ENCODE results near the gene MARK3.
A peak's percentile ranks its signal among the peaks of the same experiment; 100 is the strongest.
"Not testable (repeated sequence)": the region's sequence is repeated elsewhere in the genome, so short reads cannot be mapped to it uniquely, and the experiment has no call there.

Gene MARK3

DNA sequence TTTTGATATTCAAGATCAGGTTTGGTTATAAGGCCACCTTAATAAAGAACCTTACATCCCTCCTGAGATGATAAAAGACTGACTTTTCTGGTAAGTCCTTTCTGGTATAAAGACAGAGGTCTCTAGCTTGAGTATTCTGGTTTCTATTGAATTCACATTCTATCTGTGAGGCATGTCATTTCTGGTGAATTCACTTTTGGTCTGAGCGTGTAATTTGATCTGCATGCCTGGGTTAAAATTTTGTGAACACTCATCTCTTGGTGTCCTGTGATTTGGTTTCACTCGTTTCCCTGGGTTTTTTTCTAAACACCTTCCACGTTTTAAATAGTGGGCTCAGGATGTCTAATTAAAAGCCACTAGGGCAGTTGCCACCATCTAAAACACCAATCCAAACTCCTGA lies 38.9 kb upstream of the MARK3 start:
- Histone ChIP-seq H3K27ac (no peak overlapping the region), H3K9me3 (no peaks in the 10 kb centered on the region), H3K9ac (no peak overlapping the region), H3K36me3 (peaks cover 39% of the 10 kb centered on the region), H3K4me3 (no peak overlapping the region), H3K4me2 (no peak overlapping the region), H4K20me1 (peaks cover 33% of the 10 kb centered on the region), H3K27me3 (no peaks in the 10 kb centered on the region), H3K4me1 (no peaks in the 10 kb centered on the region)
- no peak for TF ChIP-seq Cebpa-rat (IDR thresholded peaks at IDR 0.05)

- Histone ChIP-seq H3K9me3 (no peaks in the 10 kb centered on the region), H3K4me2 (no peak overlapping the region), H3K36me3 (peaks cover 30% of the 10 kb centered on the region), H3K4me1 (no peaks in the 10 kb centered on the region), H3K27ac (no peak overlapping the region), H3K4me3 (no peak overlapping the region), H3K27me3 (no peaks in the 10 kb centered on the region), H3K9ac (no peak overlapping the region), H4K20me1 (peaks cover 23% of the 10 kb centered on the region)
- TF ChIP-seq Cebpa-rat (IDR thresholded peaks at IDR 0.05), result no peak
These were observed 38.0 kb upstream of the MARK3 start for GRCh38 chr14:103347091-103347815.

- no peak for TF ChIP-seq Cebpa-rat (IDR thresholded peaks at IDR 0.05)
- no peaks in the 10 kb centered on the region for H3K4me1 ChIP-seq
- no peaks in the 10 kb centered on the region for H3K9me3 ChIP-seq
- H3K36me3 ChIP-seq, result peaks cover 21% of the 10 kb centered on the region
- no peak overlapping the region for H3K9ac ChIP-seq
- H3K4me2 ChIP-seq, result no peak overlapping the region
- H3K4me3 ChIP-seq, result no peak overlapping the region
- peaks cover 14% of the 10 kb centered on the region for H4K20me1 ChIP-seq
- no peaks in the 10 kb centered on the region for H3K27me3 ChIP-seq
- no peak overlapping the region for H3K27ac ChIP-seq
These were observed 37.1 kb upstream of the MARK3 start for GRCh38 chr14:103348154-103348553.

DNA sequence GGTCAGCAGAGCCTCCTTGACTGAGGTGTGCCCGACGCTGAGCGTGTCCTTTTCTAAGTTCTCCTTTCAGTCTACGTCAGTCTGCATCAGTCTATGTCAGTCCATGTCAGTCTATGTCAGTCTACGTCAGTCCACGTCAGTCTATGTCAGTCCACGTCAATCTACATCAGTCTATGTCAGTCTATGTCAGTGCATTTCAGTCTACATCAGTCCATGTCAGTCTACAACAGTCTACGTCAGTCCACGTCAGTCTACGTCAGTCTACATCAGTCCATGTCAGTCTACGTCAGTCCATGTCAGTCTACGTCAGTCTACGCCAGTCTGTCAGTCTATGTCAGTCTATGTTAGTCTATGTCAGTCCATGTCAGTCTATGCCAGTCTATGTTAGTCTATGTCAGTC lies 35.2 kb upstream of the MARK3 start:
- H3K4me3 ChIP-seq, result no peak overlapping the region

DNA sequence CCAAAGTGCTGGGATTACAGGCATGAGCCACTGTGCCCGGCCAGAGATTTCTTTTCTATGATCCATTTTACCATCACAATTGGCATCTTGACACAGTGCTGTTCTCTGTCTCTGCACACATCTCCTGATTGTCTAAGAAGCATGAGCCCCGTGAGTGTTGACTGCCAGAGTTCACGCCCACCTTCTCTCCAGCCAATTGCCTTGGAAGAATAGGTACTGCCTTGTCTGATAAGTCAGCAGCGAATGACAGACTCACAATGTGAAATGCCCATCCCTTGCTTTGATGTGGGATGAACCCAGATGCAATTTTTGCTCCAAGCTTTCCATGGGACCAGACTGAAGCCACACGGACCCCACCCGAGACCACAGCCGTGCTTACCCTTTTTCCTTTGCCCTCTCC lies 31.9 kb upstream of the MARK3 start:
- no peak overlapping the region for H3K4me2 ChIP-seq
- TF ChIP-seq Cebpa-rat (IDR thresholded peaks at IDR 0.05), result no peak
- H3K4me1 ChIP-seq, result no peaks in the 10 kb centered on the region

More for the DNA sequence above, 35.2 kb upstream of the MARK3 start:
- Histone ChIP-seq H3K36me3 (peaks cover 2% of the 10 kb centered on the region; the same call in 1 of the 2 replicates), H3K27ac (no peak overlapping the region), H3K27me3 (no peaks in the 10 kb centered on the region), H3K4me2 (no peak overlapping the region), H4K20me1 (no peaks in the 10 kb centered on the region), H3K9ac (no peak overlapping the region), H3K4me1 (no peaks in the 10 kb centered on the region), H3K9me3 (no peaks in the 10 kb centered on the region)
- TF ChIP-seq Cebpa-rat (IDR thresholded peaks at IDR 0.05), result no peak

GRCh38 chr14:103354141-103354540 lies 31.1 kb upstream of the MARK3 start:
- H3K4me1 ChIP-seq, result no peaks in the 10 kb centered on the region

More for the DNA sequence above, 31.9 kb upstream of the MARK3 start:
- no peaks in the 10 kb centered on the region for H3K9me3 ChIP-seq
- no peaks in the 10 kb centered on the region for H4K20me1 ChIP-seq
- no peak overlapping the region for H3K4me3 ChIP-seq
- no peak overlapping the region for H3K9ac ChIP-seq
- H3K36me3 ChIP-seq, result no peaks in the 10 kb centered on the region
- no peaks in the 10 kb centered on the region for H3K27me3 ChIP-seq
- no peak overlapping the region for H3K27ac ChIP-seq

DNA sequence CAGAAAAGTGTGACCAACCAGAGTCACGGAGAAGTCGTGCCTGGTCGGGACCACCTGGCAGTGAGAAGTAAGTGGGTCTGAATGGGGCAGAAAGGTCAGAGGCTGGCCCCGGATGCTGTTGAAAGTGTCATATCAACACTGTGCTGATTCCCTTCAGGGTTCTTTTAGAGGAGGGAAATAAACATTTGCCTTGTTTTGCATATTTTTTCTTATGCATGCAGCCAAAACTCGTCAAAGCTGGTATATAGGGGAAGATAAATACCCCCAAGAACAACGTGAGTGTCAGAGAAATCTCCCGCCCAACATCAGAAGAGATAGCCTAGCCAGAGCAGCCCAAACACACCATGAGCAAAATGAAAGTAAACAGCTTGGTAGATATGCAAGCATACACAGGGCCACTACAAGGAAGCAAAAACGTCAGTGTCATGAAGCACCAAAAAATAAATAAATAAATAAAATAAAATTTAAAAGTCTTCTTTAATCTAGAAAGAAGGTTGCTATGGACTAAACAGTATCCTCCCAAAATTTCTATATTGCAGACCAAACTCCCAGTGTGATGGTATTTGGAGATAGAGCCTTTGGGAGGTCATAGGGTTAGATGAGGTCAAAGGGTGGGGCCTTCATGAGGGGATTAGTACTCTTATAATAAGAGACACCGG lies 29.1 kb upstream of the MARK3 start:
- Histone ChIP-seq H3K27ac (no peak overlapping the region), H3K4me1 (no peaks in the 10 kb centered on the region), H3K36me3 (no peaks in the 10 kb centered on the region), H3K4me3 (no peak overlapping the region), H3K4me2 (no peak overlapping the region), H4K20me1 (no peaks in the 10 kb centered on the region), H3K9ac (no peak overlapping the region), H3K9me3 (peaks cover 15% of the 10 kb centered on the region), H3K27me3 (no peaks in the 10 kb centered on the region)
- no peak for TF ChIP-seq Cebpa-rat (IDR thresholded peaks at IDR 0.05)

More at GRCh38 chr14:103354141-103354540, 31.1 kb upstream of the MARK3 start:
- Histone ChIP-seq H3K9me3 (no peaks in the 10 kb centered on the region), H3K27ac (no peak overlapping the region), H4K20me1 (no peaks in the 10 kb centered on the region), H3K27me3 (no peaks in the 10 kb centered on the region), H3K4me3 (no peak overlapping the region), H3K4me2 (no peak overlapping the region), H3K36me3 (no peaks in the 10 kb centered on the region), H3K9ac (no peak overlapping the region)
- no peak for TF ChIP-seq Cebpa-rat (IDR thresholded peaks at IDR 0.05)

DNA sequence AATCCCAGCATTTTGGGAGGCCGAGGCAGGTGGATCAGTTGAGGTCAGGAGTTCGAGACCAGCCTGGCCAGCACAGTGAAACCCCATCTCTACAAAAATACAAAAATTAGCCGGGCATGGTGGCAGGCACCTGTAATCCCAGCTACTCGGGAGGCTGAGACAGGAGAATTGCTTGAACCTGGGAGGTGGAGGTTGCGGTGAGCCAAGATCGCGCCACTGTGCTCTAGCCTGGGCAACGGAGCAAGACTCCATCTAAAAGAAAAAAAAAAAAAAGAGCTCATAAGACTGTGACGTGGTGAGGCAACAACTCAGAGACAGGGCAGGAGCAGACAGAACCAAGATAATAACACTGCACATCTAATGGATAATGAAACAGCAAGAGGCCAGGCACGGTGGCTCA lies 27.7 kb upstream of the MARK3 start:
- not testable (repeated sequence) for H3K4me3 ChIP-seq, H3K27me3 ChIP-seq, H4K20me1 ChIP-seq, H3K9ac ChIP-seq, H3K36me3 ChIP-seq, H3K4me2 ChIP-seq, H3K27ac ChIP-seq, H3K4me1 ChIP-seq
- H3K9me3 ChIP-seq, result peaks cover 22% of the 10 kb centered on the region

DNA sequence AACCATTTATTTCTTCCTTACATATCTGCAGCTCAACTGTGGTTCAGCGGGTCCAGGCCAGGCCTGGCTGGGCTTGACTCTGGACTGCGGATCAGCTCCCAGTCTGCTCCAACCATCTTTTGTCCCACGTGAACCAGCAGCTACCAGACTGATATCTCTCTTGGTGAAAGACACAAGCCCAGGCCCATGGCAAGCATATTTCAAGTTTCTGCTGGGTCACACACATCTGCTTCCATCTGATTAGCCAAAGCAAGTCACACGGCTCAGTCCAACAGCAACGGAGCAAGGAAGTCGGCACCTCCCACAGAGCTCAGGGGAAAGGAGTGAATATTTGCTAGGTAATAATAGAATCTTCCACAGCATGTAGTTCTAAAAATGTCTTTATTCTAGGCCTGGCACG lies 24.7 kb upstream of the MARK3 start:
- H3K9ac ChIP-seq, result no peak overlapping the region
- no peak overlapping the region for H3K4me2 ChIP-seq
- H4K20me1 ChIP-seq, result no peaks in the 10 kb centered on the region
- H3K27me3 ChIP-seq, result no peaks in the 10 kb centered on the region
- no peak overlapping the region for H3K4me3 ChIP-seq
- H3K27ac ChIP-seq, result no peak overlapping the region
- no peaks in the 10 kb centered on the region for H3K36me3 ChIP-seq
- H3K9me3 ChIP-seq, result peaks cover 33% of the 10 kb centered on the region
- no peaks in the 10 kb centered on the region for H3K4me1 ChIP-seq
- no peak for TF ChIP-seq Cebpa-rat (IDR thresholded peaks at IDR 0.05)

GRCh38 chr14:103361867-103362266 lies 23.3 kb upstream of the MARK3 start:
- Histone ChIP-seq H3K27ac (no peak overlapping the region), H3K9me3 (peaks cover 33% of the 10 kb centered on the region), H3K4me2 (no peak overlapping the region), H3K9ac (no peak overlapping the region), H3K27me3 (no peaks in the 10 kb centered on the region), H3K4me1 (no peaks in the 10 kb centered on the region), H4K20me1 (no peaks in the 10 kb centered on the region), H3K4me3 (no peak overlapping the region), H3K36me3 (no peaks in the 10 kb centered on the region)
- TF ChIP-seq Cebpa-rat (IDR thresholded peaks at IDR 0.05), result 0 out of 2 replicates have a peak, but pooled peaks have one; percentile 6
